HFF-Myc (cell line): ENCODE data around the gene MAPKAPK3.

Experiments
- DNase-seq: peaks from one replicate; pipeline ENCODE4 v3.0.0-alpha.2; 2011; ENCODE audit warnings: low read depth; ENCODE audit errors: extremely low read depth
- H3K4me3 ChIP-seq: replicated peaks from 2 replicates; pipeline ENCODE4 v1.5.1; 2011; ENCODE audit warnings: low read depth, mild to moderate bottlenecking, control low read depth, low read length
- CTCF ChIP-seq: IDR thresholded peaks from 2 replicates; pipeline ENCODE4 v1.5.1; 2012; ENCODE audit warnings: mild to moderate bottlenecking, low read depth, low read length, control low read depth; ENCODE audit errors: missing control alignments

The MAPKAPK3 gene

GRCh38 chr3:50572801-50573371 is 44.1 kb upstream of the MAPKAPK3 start:
- TF ChIP-seq CTCF = no peak
- no peak for DNase-seq
- H3K4me3 ChIP-seq = no peak overlapping the region

- TF ChIP-seq CTCF = no peak
- DNase-seq = no peak
- H3K4me3 ChIP-seq = no peak overlapping the region
These were observed 43.1 kb upstream of the MAPKAPK3 start for GRCh38 chr3:50573566-50574443.

- TF ChIP-seq CTCF = no peak
- no peak for DNase-seq
- no peak overlapping the region for H3K4me3 ChIP-seq
These were observed 42.5 kb upstream of the MAPKAPK3 start for GRCh38 chr3:50574444-50574831.

GRCh38 chr3:50575372-50575771 is 41.6 kb upstream of the MAPKAPK3 start:
- no peak for DNase-seq
- TF ChIP-seq CTCF = no peak
- no peak overlapping the region for H3K4me3 ChIP-seq

GRCh38 chr3:50577348-50577747 is 39.6 kb upstream of the MAPKAPK3 start:
- no peak for TF ChIP-seq CTCF
- no peak for DNase-seq
- no peak overlapping the region for H3K4me3 ChIP-seq

- no peak overlapping the region for H3K4me3 ChIP-seq
- TF ChIP-seq CTCF = peak; percentile 10
- no peak for DNase-seq
These were observed 36.1 kb upstream of the MAPKAPK3 start for GRCh38 chr3:50580683-50581458.
